Epithelial cell of proximal tubule (primary cell): Measurements from ENCODE around the gene NR3C2. TPM values are rescaled to one million over a fixed set of nuclear protein-coding genes. Genes with fewer than 3 reads are reported as not detected.
"Not testable (repeated sequence)": the region's sequence is repeated elsewhere in the genome, so short reads cannot be mapped to it uniquely, and the experiment has no call there.

Experiments used
- DNase-seq: peaks from one replicate; pipeline ENCODE4 v3.0.0-alpha.2; 2011; ENCODE audit warnings: low read depth
- H3K4me3 ChIP-seq: 2 replicates; pipeline ENCODE4 v1.5.1; 2011; ENCODE audit warnings: low read depth, mild to moderate bottlenecking, low read length
- CTCF ChIP-seq: conservative IDR thresholded peaks from 2 replicates; pipeline ENCODE4 v1.5.1; 2012; ENCODE audit warnings: low read depth, mild to moderate bottlenecking, low read length
- total RNA-seq: library from RNA; depleted of rRNA; stranded (reverse); fragments of >200 nt; gene quantifications from 2 replicates; pipeline ENCODE4 v1.2.3, GENCODE V29; 2015

NR3C2 gene
- total RNA-seq, 1 donor from 2014 or later, result 0.98 TPM

GRCh38 chr4:148093065-148093464 is 349.1 kb downstream of the NR3C2 start:
- no peak for DNase-seq
- no peak overlapping the region for H3K4me3 ChIP-seq
- no peak for TF ChIP-seq CTCF

DNA sequence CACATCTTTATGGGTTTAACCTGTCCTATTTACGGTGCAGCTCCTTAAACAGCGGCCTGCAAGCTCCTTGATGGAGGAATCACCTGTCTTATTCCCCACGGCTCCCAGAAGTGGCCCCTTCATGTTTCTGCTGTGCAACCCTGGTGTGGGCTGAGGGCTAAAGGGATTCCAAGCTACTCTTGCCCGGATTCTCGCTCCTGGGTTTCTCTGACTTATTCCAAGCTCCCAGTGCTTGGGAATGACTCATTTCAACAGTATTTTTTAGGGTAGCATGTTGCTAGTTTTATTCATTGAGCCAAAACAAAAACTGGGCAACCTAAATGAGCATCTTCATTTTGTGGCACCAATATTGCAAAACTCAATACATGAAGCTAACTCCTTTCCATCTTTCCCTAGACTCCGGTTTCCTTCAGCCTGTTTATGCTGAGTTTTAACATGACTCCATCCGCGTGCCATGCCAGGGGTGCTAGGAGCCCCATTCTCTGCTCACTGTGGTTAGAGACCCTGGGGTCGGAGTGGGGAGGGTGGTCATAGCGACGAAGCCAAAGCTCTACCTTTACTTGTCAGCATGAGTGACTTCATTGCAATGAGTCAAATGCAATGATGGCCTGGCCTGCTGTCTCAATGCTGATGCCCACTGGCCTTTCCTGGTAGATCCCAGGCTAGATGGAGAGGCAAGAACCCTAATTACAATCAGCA is 349.7 kb downstream of the NR3C2 start:
- TF ChIP-seq CTCF, result no peak
- no peak for DNase-seq
- no peak overlapping the region for H3K4me3 ChIP-seq

GRCh38 chr4:148091896-148092295 is 350.3 kb downstream of the NR3C2 start:
- TF ChIP-seq CTCF, result no peak
- DNase-seq, result no peak
- no peak overlapping the region for H3K4me3 ChIP-seq

DNA sequence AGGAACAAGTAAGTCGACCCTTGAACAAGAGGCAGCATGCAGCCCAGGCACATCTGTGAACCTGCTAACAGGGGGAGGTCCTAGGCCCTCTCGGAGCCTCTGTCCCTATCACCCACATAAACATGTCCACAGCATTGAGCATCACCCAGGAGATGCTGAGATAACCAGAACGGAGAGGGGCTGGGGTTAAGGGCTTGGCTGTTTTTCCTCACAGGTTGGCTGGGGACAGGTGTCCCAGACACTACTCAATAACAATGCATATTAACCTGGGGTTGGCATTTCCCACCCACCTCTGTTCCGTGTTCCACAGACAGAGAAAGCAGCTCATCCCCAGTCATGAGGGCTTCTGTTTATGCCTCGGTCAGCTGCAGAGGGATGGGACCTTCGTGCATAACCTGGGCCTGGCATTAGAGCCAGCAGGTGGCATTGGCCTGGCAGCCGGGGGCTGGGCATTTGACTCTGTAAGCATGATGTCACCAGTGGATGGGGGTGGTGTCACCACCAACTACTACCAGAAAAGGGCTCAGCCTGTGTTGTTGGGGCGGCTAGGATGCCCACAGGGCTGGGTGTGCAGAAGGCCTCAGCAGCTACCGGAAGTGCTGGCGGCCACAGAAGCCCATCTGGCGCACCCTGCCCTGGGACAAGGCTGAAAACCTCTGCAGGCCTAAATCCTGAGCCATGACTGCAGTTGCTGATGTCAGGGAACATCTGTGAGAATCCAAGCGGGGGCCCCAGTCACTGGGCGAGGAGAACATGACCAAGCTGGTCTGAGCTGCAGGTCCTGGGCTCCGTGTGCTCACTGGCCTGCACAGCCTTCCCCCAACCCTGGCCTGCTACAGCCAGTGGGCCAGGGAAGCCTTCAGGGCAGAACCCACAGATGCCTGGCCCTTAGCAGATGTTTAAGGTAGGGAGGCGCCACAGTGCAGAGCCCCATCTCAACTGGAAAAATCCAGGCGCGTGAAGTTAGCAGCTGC is 351.4 kb downstream of the NR3C2 start:
- no peak for TF ChIP-seq CTCF
- no peak overlapping the region for H3K4me3 ChIP-seq
- no peak for DNase-seq

- no peak overlapping the region for H3K4me3 ChIP-seq
- no peak for DNase-seq
- no peak for TF ChIP-seq CTCF
Measured at GRCh38 chr4:148090029-148090428, 352.2 kb downstream of the NR3C2 start.

- TF ChIP-seq CTCF, result no peak
- no peak for DNase-seq
- H3K4me3 ChIP-seq, result no peak overlapping the region
Measured at GRCh38 chr4:148089624-148090023, 352.6 kb downstream of the NR3C2 start.

DNA sequence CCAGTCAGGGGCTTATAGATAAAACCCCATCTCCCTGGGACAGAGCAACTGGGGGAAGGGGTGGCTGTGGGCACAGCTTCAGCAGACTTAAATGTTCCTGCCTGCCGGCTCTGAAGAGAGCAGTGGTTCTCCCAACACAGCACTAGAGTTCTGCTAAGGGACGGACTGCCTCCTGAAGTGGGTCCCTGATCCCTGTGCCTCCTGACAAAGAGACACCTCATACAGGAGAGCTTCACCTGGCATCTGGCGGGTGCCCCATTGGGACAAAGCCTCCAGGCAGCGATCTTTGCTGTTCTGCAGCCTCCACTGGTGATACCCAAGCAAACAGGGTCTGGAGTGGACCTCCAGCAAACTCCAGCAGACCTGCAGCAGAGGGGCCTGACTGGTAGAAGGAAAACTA is 359.1 kb downstream of the NR3C2 start:
- DNase-seq, H3K4me3 ChIP-seq: not testable (repeated sequence)
